Measurements from ENCODE around the gene SRMS.

DNA sequence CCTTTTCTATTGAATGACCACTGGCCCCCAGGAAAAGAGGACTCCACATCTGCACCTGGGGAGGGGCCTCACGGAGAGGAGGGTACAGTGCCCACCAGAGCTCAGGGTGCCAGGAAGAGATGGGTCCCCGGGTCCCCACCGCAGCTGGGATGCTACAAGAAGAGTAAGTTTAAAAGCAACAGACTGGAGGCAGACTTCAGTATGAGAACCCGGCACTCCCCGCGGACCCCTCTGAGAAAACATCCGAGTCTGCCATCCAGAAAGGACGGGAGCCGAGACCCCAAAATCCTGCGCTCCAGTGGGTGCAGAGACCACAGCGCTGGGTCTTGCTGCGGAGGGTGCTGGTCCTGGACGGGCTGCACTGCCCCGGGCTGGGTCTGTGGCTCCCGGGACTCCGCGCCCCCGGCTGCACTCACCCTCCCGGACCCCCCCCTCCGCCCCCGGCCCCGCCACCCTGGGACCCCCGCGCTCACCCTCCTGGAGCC, 26.1 kb upstream of the SRMS start:
- TF ChIP-seq, protein P1, sequence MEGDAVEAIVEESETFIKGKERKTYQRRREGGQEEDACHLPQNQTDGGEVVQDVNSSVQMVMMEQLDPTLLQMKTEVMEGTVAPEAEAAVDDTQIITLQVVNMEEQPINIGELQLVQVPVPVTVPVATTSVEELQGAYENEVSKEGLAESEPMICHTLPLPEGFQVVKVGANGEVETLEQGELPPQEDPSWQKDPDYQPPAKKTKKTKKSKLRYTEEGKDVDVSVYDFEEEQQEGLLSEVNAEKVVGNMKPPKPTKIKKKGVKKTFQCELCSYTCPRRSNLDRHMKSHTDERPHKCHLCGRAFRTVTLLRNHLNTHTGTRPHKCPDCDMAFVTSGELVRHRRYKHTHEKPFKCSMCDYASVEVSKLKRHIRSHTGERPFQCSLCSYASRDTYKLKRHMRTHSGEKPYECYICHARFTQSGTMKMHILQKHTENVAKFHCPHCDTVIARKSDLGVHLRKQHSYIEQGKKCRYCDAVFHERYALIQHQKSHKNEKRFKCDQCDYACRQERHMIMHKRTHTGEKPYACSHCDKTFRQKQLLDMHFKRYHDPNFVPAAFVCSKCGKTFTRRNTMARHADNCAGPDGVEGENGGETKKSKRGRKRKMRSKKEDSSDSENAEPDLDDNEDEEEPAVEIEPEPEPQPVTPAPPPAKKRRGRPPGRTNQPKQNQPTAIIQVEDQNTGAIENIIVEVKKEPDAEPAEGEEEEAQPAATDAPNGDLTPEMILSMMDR (conservative IDR thresholded peaks at IDR 0.05; ENCODE audit: low read length), result no peak
- no peak for TF ChIP-seq EZH2phosphoT487 (IDR thresholded peaks at IDR 0.05; ENCODE audit: borderline replicate concordance)

Measured in Loucy (cell line).